Cardiac muscle cell (in vitro differentiated cells and primary cell): Measurements from ENCODE around the gene APAF1. TPM values are rescaled to one million over a fixed set of nuclear protein-coding genes. Genes with fewer than 3 reads are reported as not detected.

Source experiments
- DNase-seq, 2 donors: peaks; one replicate each; pipeline versions ENCODE4 v3.0.0 to v3.0.0-alpha.2; 2010 to 2017; ENCODE audit warnings: low read depth in 1 of 2, low spot score in 1 of 2
- H3K27ac ChIP-seq: fragments of 200-600 bp; sonication (generic); 2 replicates; pipeline ENCODE4 v1.5.1; 2016
- H3K27me3 ChIP-seq: fragments of 200-600 bp; sonication (generic); 2 replicates; pipeline ENCODE4 v1.6.0; 2016; ENCODE audit warnings: control low read depth
- H3K36me3 ChIP-seq: fragments of 200-600 bp; sonication (generic); 2 replicates; pipeline ENCODE4 v1.5.1; 2016; ENCODE audit warnings: control low read depth
- H3K4me1 ChIP-seq: fragments of 200-600 bp; sonication (generic); 2 replicates; pipeline ENCODE4 v1.8.1; 2017; ENCODE audit warnings: low read depth, mild to moderate bottlenecking, mixed run types
- H3K4me3 ChIP-seq: fragments of 200-600 bp; sonication (generic); 2 replicates; pipeline ENCODE4 v1.5.1; 2016; ENCODE audit warnings: mild to moderate bottlenecking
- H3K9me3 ChIP-seq: fragments of 200-600 bp; sonication (generic); 2 replicates; pipeline ENCODE4 v1.5.1; 2017; ENCODE audit warnings: low read depth, mild to moderate bottlenecking, control low read depth
- polyA plus RNA-seq: library from polyadenylated mRNA; unstranded; fragments of >200 nt; fragmentation: Nextera tagmentation; extraction: Ambion mirVana; gene quantifications from 2 replicates; pipeline ENCODE4 v1.2.1, GENCODE V29; 2016
- total RNA-seq: library from RNA; depleted of rRNA; stranded (reverse); fragments of >200 nt; gene quantifications from 2 replicates; pipeline ENCODE4 v1.2.3, GENCODE V29; 2016
- TF ChIP-seq, protein P1 (sequence below): IDR thresholded peaks from 2 replicates; pipeline ENCODE4 v1.5.1; 2012; ENCODE audit warnings: low read depth, mild to moderate bottlenecking, low read length

The APAF1 gene
- total and polyA plus RNA-seq, 2 experiments from 2014 or later = 11.8 to 13.8 TPM

DNA sequence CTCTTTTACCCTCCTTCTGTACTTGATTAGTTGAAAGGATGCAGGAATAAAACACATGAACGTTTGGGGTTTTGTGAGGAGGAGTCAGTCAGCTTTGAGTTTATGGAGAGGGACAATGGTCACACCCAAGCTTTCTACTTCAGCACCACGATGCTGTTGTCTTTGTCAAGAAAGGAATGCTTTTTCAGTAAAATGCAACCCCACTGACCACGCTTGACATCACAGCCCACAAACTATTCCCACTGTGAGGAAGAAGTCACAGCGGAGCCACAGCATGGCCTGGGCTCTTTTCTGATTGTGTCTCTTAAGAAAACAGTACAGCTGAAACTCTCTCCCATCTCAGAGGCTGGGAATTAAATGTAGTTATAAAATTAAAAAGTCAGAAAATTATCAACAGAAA is 135.2 kb downstream of the APAF1 start:
- TF ChIP-seq, protein P1, sequence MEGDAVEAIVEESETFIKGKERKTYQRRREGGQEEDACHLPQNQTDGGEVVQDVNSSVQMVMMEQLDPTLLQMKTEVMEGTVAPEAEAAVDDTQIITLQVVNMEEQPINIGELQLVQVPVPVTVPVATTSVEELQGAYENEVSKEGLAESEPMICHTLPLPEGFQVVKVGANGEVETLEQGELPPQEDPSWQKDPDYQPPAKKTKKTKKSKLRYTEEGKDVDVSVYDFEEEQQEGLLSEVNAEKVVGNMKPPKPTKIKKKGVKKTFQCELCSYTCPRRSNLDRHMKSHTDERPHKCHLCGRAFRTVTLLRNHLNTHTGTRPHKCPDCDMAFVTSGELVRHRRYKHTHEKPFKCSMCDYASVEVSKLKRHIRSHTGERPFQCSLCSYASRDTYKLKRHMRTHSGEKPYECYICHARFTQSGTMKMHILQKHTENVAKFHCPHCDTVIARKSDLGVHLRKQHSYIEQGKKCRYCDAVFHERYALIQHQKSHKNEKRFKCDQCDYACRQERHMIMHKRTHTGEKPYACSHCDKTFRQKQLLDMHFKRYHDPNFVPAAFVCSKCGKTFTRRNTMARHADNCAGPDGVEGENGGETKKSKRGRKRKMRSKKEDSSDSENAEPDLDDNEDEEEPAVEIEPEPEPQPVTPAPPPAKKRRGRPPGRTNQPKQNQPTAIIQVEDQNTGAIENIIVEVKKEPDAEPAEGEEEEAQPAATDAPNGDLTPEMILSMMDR = no peak
- H3K4me3 ChIP-seq = no peak overlapping the region
- DNase-seq = no peak
- no peaks in the 10 kb centered on the region for H3K9me3 ChIP-seq
- H3K27ac ChIP-seq = no peak overlapping the region
- no peaks in the 10 kb centered on the region for H3K36me3 ChIP-seq
- no peaks in the 10 kb centered on the region for H3K27me3 ChIP-seq
- no peaks in the 10 kb centered on the region for H3K4me1 ChIP-seq

- no peak for DNase-seq
- Histone ChIP-seq H3K27ac (no peak overlapping the region), H3K4me3 (no peak overlapping the region), H3K36me3 (no peaks in the 10 kb centered on the region), H3K27me3 (no peaks in the 10 kb centered on the region), H3K4me1 (peaks cover 9% of the 10 kb centered on the region), H3K9me3 (no peaks in the 10 kb centered on the region)
- TF ChIP-seq, protein P1 = no peak
Observed at GRCh38 chr12:98783420-98783819, 138.3 kb downstream of the APAF1 start.

Other genes starting within 250 kb of the APAF1 start
- gene TMPO, start 129.7 kb upstream of the APAF1 start, total RNA-seq = 98.1 and 123 TPM in 2 replicates
- gene TMPO, start 129.7 kb upstream of the APAF1 start, polyA plus RNA-seq = 26.6 and 40.9 TPM in 2 replicates
- 1,140 and 1,319 TPM in 2 replicates for gene SLC25A3, start 51.6 kb upstream of the APAF1 start, total RNA-seq
- 711 and 804 TPM in 2 replicates for gene SLC25A3, start 51.6 kb upstream of the APAF1 start, polyA plus RNA-seq
- 19.7 and 25.6 TPM in 2 replicates for gene IKBIP, start 502 bp upstream of the APAF1 start, total RNA-seq
- gene IKBIP, start 502 bp upstream of the APAF1 start, polyA plus RNA-seq = 22.7 and 31.7 TPM in 2 replicates